Upper lobe of right lung (tissue), 1 donor: Measurements from ENCODE around the gene MKS1. TPM values are rescaled to one million over a fixed set of nuclear protein-coding genes. Genes with fewer than 3 reads are reported as not detected.
A peak's percentile ranks its signal among the peaks of the same experiment; 100 is the strongest.

ENCODE experiments used
- ATAC-seq: fragments of 200-7000 bp; cut with Tn5 transposase; one replicate; pipeline ENCODE4 v1.9.1; 2020; ENCODE audit warnings: mild to moderate bottlenecking, moderate library complexity
- DNase-seq: peaks from one replicate; pipeline ENCODE4 v3.0.0-alpha.2; 2020
- H3K27ac ChIP-seq: fragments of 200-600 bp; one replicate; pipeline ENCODE4 v1.8.0; 2022
- H3K27me3 ChIP-seq: fragments of 200-600 bp; one replicate; pipeline ENCODE4 v1.8.0; 2022; ENCODE audit warnings: mild to moderate bottlenecking
- H3K36me3 ChIP-seq: fragments of 200-600 bp; one replicate; pipeline ENCODE4 v1.8.0; 2022
- H3K4me1 ChIP-seq: fragments of 200-600 bp; one replicate; pipeline ENCODE4 v1.8.0; 2022
- H3K4me3 ChIP-seq: fragments of 200-600 bp; one replicate; pipeline ENCODE4 v1.8.0; 2022; ENCODE audit warnings: mild to moderate bottlenecking
- H3K9me3 ChIP-seq: fragments of 200-600 bp; one replicate; pipeline ENCODE4 v1.8.0; 2022
- intact Hi-C: fragments of 100-400 bp; cut with DNase I; formaldehyde crosslinking; loops from one replicate; pipeline ENCODE4 v1.11.0; 2022
- total RNA-seq: library from RNA; stranded (reverse); fragmentation: NEBNext Ultra II Directional; extraction: Animal tissue kit (Norgen Biotek cat#: 25700); gene quantifications from one replicate; pipeline ENCODE4 v1.2.1, GENCODE V29; 2021
- TF ChIP-seq, protein P1 (sequence below): fragments of 200-600 bp; IDR thresholded peaks from one replicate; pipeline ENCODE4 v1.8.0; 2022; ENCODE audit warnings: antibody characterized with exemption
- donor health status: DM: no; HTN: yes; CAD: no; lungs with severe emphysema.

Gene MKS1
- total RNA-seq, 1 donor from 2014 or later: 15.9 TPM

DNA sequence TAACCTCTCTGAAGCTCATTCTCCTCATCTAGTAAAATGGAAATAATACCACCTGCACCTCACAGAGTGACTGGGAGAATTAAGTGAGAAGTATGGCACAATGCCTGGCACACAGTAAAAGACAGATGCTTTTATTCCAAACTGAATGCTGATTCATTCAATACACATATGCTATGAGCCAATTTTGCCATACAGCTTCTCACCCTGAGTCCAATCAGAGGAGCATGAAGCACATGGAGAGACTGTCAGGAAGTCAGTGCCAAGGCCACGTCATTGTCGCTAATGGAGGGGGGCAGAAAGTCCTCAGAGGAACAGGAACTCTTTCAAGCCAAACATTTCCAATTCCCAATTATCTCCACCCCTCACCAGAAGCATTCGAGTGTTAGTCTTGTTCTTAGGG, 11.6 kb downstream of the MKS1 start:
- Histone ChIP-seq H3K27me3 (no peaks in the 10 kb centered on the region), H3K9me3 (no peaks in the 10 kb centered on the region), H3K4me3 (no peak overlapping the region), H3K36me3 (peaks cover 31% of the 10 kb centered on the region), H3K27ac (no peak overlapping the region), H3K4me1 (no peaks in the 10 kb centered on the region)
- TF ChIP-seq, protein P1, sequence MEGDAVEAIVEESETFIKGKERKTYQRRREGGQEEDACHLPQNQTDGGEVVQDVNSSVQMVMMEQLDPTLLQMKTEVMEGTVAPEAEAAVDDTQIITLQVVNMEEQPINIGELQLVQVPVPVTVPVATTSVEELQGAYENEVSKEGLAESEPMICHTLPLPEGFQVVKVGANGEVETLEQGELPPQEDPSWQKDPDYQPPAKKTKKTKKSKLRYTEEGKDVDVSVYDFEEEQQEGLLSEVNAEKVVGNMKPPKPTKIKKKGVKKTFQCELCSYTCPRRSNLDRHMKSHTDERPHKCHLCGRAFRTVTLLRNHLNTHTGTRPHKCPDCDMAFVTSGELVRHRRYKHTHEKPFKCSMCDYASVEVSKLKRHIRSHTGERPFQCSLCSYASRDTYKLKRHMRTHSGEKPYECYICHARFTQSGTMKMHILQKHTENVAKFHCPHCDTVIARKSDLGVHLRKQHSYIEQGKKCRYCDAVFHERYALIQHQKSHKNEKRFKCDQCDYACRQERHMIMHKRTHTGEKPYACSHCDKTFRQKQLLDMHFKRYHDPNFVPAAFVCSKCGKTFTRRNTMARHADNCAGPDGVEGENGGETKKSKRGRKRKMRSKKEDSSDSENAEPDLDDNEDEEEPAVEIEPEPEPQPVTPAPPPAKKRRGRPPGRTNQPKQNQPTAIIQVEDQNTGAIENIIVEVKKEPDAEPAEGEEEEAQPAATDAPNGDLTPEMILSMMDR: no peak
- DNase-seq (no peak), ATAC-seq (no peak)
- intact Hi-C loops: no loop called here

DNA sequence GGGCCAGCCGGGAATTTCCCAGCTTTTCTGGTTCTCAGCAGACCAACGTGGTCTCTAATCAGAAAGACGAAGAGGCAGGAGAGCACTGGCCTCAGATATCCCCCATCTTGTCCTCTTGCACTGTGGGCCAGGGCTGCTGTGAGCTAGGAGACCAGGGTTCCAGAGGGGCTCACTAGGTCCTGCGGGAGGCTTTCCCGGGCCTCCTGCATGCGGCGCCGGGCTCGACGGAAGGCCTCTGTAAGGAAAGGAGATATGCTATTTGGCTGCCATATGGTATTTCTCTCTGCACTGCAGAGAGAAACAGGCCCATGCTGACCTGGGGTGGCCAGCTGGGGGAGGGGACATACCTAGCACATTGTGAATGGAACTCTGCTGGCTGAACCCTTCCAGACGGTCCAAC, 13.1 kb downstream of the MKS1 start:
- intact Hi-C loops: no loop called here
- Histone ChIP-seq H3K4me1 (no peaks in the 10 kb centered on the region), H3K36me3 (peaks cover 25% of the 10 kb centered on the region), H3K27ac (no peak overlapping the region), H3K27me3 (no peaks in the 10 kb centered on the region), H3K4me3 (no peak overlapping the region), H3K9me3 (no peaks in the 10 kb centered on the region)
- no peak for DNase-seq
- TF ChIP-seq, protein P1: no peak
- no peak for ATAC-seq

DNA sequence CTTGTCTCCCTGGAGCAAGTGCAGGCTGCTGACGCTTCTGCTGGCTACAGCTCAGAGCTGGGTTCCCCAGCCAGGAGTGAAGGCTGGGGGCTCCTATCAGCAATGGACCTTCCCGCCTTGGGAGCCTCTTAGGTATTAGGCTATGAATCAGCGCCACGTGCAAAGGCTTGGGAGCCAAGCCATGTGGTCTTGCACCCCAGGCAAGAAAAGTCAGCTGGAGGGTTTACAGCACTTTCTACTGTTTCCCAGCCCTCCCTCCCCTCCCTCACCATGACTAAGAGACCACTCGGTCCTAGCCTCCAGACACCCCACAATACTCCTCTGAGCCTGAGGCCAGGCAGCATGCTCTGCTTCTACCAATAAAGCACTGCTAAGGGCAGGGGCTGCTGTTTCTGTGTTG, 14.3 kb downstream of the MKS1 start:
- intact Hi-C loops: no loop called here
- TF ChIP-seq, protein P1: no peak
- Histone ChIP-seq H3K27me3 (no peaks in the 10 kb centered on the region), H3K4me3 (no peak overlapping the region), H3K36me3 (peaks cover 13% of the 10 kb centered on the region), H3K9me3 (no peaks in the 10 kb centered on the region), H3K4me1 (no peaks in the 10 kb centered on the region), H3K27ac (no peak overlapping the region)
- no peak for DNase-seq
- ATAC-seq: no peak

DNA sequence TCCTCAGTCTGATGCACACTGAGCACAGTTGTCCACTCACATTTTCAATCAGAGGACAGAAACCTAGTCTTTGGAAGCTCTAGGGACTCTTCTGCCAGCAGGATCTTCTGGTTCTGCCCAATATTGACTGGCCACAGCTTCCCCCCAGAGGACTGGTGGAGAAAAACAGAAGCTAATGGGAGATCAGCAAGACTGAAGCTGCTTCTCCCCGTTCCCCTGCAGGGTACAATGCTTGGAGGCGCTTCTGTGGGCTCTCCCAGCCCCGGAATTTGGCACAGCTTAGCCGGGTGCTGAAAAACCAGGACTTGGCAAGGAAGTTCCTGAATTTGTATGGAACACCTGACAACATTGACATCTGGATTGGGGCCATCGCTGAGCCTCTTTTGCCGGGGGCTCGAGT, 16.2 kb downstream of the MKS1 start:
- H3K9me3 ChIP-seq: no peaks in the 10 kb centered on the region
- intact Hi-C loops: no loop called here
- DNase-seq: no peak
- H3K4me3 ChIP-seq: no peak overlapping the region
- TF ChIP-seq, protein P1: no peak
- H3K27me3 ChIP-seq: peaks cover 16% of the 10 kb centered on the region
- peaks cover 7% of the 10 kb centered on the region for H3K36me3 ChIP-seq
- no peak for ATAC-seq
- no peak overlapping the region for H3K27ac ChIP-seq
- no peaks in the 10 kb centered on the region for H3K4me1 ChIP-seq

DNA sequence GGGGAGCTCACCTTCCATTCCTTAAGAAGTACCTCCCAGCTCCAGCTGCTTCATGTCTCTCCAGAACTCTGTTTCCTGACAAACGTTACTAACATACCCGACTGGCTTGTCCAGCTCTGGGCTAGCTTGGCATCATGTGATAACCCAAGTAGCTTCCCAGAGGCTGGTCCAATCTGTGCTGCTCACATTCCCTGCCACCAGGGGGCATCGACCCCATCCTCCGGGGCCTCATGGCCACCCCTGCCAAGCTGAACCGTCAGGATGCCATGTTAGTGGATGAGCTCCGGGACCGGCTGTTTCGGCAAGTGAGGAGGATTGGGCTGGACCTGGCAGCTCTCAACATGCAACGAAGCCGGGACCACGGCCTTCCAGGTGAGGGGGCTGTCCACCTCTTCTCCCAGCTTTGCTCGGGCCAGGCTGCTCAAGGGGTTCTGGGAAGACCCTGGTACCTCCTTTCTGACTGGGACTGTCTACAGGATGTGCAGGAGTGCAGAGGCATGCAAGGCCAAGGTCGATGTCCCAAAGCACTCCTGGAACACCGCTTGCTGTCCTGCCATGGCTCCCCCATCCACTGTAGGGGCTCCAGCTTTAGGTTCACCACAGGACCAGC, 18.9 kb downstream of the MKS1 start:
- intact Hi-C loops: no loop called here
- TF ChIP-seq, protein P1: peak; percentile 59
- Histone ChIP-seq H3K36me3 (no peaks in the 10 kb centered on the region), H3K27ac (no peak overlapping the region), H3K9me3 (no peaks in the 10 kb centered on the region), H3K27me3 (peaks cover 26% of the 10 kb centered on the region), H3K4me1 (no peaks in the 10 kb centered on the region), H3K4me3 (no peak overlapping the region)
- ATAC-seq (peak; percentile 88), DNase-seq (peak; percentile 78)

DNA sequence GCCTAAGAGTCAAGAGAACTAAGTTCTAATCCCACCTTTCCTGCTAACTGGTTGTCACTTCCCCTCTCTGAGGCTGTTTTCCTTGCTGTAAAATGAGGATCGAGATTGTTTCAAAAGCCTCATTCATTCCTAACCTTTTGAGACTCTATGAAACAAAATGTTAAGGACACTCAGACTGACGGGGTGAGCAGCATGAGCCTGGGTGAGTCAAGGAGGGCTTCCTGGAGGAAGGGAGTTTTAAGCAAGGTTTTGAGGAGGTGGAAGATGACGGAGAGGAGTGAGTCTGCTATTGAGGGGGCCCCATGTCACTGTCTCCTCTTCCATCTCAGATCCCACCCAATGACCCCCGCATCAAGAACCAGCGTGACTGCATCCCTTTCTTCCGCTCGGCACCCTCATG, 22.4 kb downstream of the MKS1 start:
- ATAC-seq (no peak), DNase-seq (no peak)
- intact Hi-C loops: no loop called here
- TF ChIP-seq, protein P1: no peak
- Histone ChIP-seq H3K27me3 (peaks cover 26% of the 10 kb centered on the region), H3K27ac (no peak overlapping the region), H3K36me3 (no peaks in the 10 kb centered on the region), H3K9me3 (no peaks in the 10 kb centered on the region), H3K4me3 (no peak overlapping the region), H3K4me1 (no peaks in the 10 kb centered on the region)
